Measurements from ENCODE around the gene LTO1.

The LTO1 gene

DNA sequence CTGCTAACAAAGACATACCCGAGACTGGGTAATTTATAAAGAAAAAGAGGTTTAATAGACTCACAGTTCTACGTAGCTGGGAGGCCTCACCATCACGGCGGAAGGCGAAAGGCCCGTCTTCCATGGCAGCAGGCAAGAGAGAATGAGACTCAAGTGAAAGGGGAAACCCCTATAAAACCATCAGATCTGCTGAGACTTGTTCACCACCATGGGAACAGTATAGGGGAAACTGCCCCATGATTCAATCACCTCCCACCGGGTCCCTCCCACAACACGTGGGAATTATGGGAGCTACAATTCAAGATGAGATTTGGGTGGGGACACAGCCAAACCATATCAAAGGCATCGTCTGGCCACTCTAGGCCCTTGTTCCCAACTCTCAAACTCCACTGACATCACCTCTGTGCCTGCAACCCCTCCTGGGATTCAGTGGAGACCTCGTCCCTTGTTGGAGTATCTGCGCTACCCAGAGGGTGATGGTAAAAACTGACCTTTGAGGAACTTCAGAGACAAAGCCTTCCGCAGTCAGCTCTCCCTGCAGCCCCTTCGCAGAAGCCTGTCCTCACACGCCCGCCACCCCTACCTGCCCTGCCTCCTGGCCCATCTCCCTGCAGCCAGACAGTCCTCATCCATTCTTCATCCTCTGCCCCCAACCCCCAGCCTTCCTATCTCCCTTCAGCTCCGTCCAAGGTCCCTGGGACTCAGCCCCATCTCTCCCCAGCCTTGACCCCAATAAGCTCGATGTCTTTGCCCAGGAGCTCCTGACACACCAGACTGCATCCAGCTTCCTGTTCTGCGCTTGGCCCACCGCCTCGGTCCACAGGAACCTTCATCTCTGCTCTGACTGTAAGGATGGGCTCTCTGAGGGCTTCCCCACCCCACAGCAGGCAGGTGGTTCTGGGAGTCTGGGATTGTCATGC lies 18.4 kb downstream of the LTO1 start:
- no peak for DNase-seq

DNA sequence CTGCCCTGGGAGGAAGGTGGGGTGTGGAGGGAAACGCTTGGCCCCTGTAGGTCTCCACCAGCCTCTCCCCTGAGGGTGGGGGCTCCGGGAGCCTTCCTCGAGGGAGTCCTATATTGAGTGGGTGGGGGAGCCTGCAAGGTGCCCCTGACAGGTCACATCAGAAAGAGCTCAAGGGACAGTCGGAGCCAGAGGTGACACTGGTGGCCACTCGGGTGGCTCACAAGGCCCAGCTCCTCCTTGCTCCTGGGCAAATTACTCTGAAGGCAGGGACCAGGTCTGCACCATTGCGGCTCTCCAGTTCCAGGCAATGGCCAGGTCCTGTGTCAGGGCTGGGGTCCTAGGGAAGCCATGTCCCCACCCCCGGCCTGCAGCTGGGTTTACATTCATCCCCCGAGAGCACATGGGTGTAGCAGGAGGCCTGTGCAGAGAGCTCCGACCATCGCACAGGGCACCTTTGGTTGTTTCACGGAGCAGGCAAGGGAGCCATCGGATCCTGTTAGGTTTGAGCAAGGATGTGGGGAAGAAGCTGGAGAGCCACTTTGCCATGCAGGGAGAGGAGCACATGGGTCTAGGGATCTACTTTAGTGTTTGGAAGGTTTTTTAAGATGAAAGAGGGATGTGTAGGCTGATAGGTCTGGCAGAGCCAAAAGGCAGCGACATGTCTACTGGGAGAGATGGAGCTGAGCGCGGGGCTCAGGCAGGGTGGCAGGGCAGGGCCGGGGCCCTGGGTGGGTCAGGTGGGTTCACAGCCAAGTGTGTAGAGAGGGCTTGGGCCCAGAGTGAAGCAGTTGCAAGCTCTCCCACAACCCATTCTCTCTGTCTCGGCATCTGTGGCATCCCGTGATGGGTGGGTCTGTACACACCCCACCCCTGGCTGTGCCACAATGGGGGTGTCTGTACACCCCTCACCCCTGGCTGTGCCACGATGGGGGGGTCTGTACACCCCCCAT lies 19.4 kb downstream of the LTO1 start:
- no peak for DNase-seq

DNA sequence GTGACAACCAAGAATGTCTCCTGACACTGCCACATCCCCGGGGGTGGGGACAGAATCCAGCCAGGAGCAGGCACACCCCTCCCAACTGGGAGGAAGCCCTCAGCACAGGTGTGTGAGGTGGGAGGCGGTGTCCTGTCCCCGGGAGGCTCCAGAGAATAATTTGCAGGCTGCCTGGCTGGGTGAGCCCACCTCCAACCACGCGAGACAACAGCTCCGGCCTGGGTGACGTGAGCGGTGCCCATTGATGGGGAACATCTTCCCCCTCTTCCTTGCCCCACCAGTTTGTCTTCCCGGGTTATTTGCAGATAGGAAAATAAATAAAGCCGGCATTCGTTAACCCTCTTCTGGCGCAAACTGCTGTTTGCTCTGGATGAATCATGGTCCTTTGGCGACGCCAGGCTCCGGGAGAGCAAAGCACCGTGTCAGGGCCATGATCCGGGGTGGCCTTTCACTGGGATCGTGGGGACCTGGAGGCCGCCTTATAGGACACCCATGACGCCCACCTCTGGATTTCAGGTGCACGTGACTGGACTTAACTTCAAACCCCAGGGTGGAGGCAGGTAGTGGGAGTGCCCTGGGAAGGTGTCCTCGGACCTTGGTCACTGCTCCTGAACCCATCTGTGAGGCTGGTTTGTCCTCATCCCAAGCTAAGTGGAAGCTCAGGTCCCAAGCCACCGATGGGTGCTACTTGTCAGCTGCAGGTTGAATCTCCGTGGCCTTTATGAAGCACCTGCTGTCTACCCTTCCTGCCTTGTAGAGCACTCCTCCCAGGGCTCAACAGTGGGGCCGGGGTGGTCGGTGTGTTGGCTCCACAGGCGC lies 20.3 kb downstream of the LTO1 start:
- DNase-seq = no peak

DNA sequence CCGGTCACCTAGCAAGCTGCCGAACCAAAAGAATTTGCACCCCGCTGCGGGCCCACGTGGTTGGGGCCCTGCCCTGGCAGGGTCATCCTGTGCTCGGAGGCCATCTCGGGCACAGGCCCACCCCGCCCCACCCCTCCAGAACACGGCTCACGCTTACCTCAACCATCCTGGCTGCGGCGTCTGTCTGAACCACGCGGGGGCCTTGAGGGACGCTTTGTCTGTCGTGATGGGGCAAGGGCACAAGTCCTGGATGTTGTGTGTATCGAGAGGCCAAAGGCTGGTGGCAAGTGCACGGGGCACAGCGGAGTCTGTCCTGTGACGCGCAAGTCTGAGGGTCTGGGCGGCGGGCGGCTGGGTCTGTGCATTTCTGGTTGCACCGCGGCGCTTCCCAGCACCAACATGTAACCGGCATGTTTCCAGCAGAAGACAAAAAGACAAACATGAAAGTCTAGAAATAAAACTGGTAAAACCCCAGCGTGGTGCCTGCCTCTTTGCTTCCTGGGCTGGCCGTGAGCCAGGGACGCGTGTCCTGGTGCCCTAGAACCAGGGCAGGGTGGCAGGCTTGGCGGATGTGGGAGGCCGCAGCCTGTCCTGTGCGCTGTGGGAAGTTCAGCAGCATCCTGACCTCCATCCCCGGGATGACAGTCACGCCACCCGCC lies 21.0 kb downstream of the LTO1 start:
- no peak for DNase-seq

DNA sequence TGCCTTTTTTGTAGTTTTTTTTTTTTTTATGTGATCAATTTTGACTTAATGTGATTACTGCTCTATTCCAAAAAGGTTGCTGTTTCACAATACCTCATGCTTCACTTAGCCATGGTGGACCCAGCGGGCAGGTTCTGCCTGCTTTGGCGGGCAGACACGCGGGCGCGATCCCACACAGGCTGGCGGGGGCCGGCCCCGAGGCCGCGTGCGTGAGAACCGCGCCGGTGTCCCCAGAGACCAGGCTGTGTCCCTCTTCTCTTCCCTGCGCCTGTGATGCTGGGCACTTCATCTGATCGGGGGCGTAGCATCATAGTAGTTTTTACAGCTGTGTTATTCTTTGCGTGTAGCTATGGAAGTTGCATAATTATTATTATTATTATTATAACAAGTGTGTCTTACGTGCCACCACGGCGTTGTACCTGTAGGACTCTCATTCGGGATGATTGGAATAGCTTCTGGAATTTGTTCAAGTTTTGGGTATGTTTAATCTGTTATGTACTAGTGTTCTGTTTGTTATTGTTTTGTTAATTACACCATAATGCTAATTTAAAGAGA lies 21.7 kb downstream of the LTO1 start:
- DNase-seq = no peak

DNA sequence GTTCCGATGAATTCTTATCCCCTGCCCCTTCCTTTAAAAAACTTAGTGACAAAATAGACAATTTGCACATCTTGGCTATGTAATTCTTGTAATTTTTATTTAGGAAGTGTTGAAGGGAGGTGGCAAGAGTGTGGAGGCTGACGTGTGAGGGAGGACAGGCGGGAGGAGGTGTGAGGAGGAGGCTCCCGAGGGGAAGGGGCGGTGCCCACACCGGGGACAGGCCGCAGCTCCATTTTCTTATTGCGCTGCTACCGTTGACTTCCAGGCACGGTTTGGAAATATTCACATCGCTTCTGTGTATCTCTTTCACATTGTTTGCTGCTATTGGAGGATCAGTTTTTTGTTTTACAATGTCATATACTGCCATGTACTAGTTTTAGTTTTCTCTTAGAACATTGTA lies 22.2 kb downstream of the LTO1 start:
- DNase-seq = no peak

DNA sequence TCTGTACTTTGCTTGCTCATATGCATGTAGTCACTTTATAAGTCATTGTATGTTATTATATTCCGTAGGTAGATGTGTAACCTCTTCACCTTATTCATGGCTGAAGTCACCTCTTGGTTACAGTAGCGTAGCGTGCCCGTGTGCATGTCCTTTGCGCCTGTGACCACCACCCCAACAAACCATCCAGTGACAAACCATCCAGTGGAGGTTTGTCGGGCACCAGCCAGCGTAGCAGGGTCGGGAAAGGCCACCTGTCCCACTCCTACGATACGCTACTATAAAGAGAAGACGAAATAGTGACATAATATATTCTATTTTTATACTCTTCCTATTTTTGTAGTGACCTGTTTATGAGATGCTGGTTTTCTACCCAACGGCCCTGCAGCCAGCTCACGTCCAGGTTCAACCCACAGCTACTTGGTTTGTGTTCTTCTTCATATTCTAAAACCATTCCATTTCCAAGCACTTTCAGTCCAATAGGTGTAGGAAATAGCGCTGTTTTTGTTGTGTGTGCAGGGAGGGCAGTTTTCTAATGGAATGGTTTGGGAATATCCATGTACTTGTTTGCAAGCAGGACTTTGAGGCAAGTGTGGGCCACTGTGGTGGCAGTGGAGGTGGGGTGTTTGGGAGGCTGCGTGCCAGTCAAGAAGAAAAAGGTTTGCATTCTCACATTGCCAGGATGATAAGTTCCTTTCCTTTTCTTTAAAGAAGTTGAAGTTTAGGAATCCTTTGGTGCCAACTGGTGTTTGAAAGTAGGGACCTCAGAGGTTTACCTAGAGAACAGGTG lies 23.1 kb downstream of the LTO1 start:
- no peak for DNase-seq

DNA sequence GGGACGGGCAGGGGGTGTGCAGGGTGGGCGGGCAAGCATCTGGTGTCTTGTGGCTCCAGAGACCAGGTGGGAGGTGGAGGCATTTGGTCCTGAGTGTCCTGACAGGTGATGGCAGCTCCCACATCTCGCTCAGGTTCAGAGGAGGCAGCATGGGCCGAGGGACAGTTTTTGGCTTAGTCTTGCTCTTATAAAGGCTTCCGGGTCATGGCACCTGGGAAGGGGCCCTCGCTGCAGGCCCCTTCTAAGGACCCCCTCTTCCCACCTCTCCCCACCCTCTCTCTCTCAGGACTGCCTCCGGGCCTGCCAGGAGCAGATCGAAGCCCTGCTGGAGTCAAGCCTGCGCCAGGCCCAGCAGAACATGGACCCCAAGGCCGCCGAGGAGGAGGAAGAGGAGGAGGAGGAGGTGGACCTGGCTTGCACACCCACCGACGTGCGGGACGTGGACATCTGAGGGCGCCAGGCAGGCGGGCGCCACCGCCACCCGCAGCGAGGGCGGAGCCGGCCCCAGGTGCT lies 24.3 kb downstream of the LTO1 start:
- no peak for DNase-seq

DNA sequence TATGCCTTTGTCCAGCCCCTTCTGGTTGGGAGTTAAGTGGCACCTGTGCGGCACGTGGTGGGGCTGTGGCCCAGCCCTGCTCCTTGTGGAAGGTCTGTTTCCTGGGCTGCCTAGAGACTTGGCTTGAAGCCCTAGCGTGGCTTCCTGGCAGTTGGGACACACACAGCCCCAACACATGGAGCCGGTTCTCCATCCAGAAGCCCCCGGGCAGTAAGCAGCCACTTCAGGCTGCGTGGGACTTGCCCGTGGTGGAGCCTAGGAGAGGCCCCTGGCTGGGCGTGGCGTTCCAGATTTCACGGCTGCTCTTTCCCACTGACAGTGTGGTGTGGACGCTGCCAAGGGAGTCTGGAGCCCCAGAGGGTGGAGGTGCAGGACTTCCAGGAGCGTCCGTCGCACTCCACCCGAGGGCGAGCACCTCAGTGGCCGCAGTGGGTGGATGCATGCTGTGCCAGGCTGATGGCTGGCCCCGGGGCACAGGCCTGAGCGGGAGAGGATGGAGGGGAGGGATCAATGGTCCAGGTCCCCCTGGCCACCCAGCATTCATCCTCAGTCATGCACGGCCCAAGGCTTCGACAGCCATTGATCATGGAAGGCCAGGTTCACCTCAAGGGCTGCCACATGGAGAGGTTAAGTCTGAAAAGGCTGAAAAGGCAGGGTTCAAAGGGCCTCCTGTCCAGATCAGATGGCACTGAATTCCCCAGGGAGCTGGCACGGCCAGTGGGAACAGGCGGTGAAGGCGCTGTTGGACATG lies 24.9 kb downstream of the LTO1 start:
- DNase-seq = no peak

DNA sequence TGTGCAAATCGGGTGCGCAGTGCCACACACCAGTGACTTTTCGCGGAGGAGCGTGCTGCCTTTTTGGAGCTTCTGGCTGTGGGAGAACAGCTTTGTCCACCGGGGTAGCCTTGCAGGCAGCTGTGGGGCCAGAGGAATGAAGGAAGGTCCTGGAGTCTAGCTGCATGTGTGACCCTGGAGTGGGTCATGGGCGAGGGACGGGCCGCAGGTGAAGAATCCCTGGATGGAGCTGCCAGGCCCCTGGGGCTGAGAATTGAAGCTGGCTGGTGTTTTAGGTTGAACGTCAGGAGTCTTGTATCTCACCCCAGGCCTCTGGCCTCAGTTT lies 25.6 kb downstream of the LTO1 start:
- DNase-seq = no peak

DNA sequence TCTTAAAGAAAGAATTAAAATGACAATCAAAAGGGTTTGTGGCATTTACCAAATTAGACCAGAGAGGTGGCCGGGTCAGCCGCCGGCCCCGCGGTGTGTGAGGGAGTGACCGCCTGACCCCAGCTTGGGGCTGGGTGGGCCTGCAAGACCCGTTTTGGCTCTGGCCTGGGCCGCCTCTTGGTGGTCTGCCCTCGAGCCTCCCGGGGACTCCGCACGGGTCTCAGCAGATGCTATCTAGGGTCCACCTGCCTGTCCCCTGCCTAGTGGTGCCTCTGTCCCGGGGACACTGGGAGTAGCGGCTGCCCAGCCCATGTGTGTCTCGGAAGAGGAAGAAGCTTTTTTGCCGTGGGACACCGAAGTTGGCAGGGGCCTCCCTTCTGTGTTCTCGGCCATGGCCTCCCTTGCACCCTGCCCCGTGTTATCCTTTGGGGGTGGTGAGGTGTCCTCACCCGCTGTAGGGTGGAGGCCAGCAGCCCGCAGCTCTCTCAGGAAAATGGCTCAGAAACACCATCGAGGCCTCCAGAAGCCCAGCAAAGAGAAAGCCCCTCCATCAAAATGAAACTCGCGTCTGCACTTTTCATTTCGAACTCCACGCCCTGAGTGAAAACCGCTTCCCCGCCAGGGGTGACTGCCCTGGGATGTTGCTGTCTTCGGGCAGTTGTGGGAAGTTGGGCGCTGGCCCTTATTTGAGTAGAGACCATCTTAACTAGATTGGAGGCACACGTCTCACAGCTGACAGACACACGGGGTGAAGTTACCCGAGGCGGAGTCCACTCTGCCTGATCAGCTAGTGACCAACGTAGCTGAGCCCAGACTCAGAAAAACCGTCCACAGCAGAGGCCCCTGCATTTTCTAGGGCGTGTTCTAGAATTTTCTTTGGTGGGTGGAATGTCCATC lies 26.2 kb downstream of the LTO1 start:
- DNase-seq = no peak

DNA sequence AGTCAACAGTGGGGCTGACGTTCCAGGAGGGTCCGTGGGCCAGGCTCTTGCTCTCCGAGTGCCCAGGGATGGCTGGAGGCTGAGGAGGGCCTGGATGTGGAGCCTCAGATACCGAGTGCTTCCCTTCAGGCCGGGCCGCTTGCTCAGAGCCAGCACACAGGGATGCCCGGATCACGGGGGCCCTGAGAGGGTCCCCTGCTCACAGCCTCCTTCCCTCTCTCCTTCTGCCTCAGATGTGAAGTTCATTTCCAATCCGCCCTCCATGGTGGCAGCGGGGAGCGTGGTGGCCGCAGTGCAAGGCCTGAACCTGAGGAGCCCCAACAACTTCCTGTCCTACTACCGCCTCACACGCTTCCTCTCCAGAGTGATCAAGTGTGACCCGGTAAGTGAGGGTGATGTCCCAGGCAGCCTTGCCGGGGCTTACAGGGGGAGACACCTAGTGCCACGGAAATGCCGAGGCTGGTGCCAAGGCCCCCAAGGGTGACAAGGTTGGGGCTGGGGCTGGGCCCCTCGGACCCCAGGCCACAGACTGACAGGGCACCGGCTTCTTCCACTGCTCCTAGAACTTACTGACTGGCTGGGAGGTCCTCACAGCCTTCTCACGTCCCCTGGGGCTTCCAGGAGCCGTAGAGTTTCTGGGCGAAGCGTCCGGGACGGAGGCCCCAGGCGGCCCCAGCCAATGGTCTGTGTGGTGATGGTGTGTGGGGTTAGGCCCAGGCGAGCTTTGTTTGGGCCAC lies 27.2 kb downstream of the LTO1 start:
- no peak for DNase-seq

DNA sequence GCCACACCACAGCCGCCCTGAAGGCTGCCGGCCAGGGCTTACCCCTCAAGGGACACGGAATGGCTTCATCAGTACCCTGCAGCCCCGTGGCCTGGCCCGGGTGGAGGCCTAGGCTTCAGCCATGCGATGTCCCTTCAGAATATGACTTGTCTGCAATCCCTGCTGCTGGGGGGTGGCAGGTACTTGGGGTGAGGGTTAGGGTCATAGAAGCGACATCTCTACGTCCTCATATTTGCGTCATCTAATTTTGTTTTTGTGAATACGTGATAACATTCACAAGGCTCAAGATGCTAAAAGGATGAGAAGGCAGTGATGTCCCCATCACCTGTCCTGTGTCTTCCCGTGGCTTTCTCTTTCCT lies 27.8 kb downstream of the LTO1 start:
- DNase-seq = no peak

DNA sequence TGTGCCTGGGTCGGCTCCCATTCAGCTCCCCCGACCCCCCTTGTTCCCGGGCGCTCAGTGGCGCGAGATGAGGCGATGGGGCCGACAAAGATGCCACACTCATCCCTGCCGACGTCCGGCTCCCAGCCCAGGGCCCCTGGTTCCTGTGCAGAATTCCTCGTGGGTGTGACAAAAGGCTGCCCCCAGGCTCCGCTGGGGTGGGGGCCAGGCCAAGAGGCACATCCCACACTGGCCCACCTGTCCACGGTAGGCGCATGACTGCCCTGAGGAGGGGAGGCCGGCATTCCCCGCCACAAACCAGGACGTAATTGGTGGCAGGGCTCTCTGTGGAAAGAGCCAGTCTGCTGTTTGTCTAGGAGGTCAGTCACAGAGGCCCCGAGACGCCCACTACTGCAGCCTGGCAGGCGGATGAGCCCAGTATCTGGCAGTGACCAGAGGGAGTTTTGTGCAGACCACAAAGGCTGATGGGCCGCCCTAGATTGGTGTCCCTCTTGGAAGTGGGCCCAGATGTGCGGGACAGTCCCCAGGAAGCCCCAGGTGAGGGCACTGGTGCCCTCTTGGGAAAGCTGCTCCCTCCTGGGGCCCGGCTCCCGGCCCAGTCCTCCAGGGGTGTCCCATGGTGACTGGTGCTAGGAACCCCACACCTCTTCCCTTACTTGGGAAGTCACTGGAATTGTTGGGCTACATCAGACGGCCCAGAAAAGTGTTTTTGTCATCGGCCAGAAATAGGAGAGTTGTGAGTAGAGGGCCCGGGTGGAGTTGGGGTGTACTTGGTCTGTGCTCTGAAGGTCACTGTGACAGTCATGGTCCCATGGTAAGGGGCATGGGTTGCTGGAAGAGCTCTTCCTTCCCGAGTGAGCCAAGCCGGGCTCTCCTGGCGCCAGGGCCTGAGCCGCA lies 28.4 kb downstream of the LTO1 start:
- DNase-seq = no peak

DNA sequence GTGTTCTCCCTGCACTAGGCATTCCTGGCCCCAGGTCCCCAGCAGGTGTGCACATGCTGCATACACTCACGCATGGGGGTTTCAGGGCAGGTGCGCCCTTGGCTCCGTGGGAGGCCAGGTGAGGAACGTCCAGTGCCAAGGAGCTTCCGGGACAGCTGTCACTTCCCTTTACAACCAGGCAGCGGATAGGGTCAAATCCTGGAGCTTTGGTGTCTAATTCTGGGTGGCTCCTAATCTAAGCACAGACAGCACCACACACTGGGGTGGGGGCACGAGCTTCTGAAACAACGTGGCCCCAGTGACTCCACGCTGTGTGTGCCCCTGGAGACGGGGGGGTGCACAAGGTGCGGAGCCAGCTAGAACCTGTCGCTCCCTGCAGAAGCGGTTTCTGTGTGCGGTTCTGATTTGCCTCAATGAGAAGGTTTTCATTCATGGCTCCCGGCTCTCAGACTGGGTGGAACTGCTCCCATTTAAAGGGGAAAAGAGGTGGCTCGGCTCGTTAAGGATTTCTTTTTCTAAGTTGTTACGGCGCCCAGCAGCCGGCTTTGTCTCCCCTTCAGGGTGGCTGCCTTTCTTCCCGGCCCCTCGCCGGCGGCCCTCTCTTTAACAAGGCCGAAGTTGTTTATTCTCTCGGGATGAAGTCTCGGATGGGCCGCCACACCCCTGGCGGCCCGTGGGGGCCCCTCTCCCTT lies 29.2 kb downstream of the LTO1 start:
- no peak for DNase-seq

DNA sequence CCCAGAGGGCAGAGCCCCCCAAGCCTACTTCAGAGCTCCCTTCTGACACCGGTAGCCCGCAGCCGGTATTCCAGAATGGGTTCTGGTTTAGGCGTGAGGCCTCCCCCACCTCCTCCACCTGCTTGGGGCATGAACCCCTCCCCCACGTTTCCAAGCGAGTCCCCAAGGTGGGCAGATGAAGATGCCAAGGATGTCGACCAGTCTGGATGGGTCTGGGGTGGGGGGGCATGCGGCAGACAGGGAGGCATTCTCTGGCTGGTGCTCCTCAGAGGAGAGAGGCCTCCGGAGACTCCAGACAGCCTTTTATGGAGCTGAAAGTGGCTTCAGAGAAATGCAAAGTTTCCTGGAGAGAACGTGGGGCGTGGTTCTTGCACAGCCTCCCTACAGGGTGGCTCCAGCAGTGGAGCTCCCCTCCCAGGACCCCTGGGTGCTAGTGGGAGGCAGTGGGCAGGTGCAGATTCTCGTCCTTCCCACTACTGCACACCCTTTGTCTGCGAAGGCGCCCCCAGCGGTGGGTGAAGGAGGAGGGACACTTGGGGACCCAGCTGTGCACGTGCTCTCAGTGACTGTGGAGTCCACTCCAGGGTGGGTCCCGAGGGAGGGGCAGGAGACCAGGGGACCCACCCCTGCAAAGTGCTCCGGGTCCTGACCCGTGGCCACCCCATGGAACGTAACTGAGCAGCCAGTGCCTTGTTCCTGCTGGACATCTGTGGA lies 30.0 kb downstream of the LTO1 start:
- no peak for DNase-seq

Measured in NCI-H524 treated with DMSO at 0.1 percent for 48 hours (cell line).